SK-MEL-5 (cell line): ENCODE data around the gene NCCRP1. TPM values are rescaled to one million over a fixed set of nuclear protein-coding genes. Genes with fewer than 3 reads are reported as not detected.

Source experiments
- DNase-seq: peaks from one replicate; pipeline ENCODE4 v3.0.0-alpha.2; 2016; ENCODE audit warnings: low read depth, low spot score
- in situ Hi-C: cut with HindIII; loops from 2 replicates; pipeline ENCODE4 v1.10.0; 2016; ENCODE audit warnings: low sequenced_read_pairs, high pct_unique_total_duplicates, low pct_unique_long_range_greater_than_20kb
- total RNA-seq: library from RNA; depleted of rRNA; stranded (reverse); fragments of >200 nt; shearing (Covaris generic); gene quantifications from 2 replicates; pipeline ENCODE4 v1.2.3, GENCODE V29; 2014

The NCCRP1 gene
- total RNA-seq, 1 experiment from 2014 or later, result 0.21 TPM

GRCh38 chr19:39160889-39161672 is 35.7 kb upstream of the NCCRP1 start:
- in situ Hi-C loops, result no loop called here
- no peak for DNase-seq

GRCh38 chr19:39162441-39163043 is 34.2 kb upstream of the NCCRP1 start:
- DNase-seq, result no peak
- in situ Hi-C loops, result no loop called here

GRCh38 chr19:39163621-39164020 is 33.1 kb upstream of the NCCRP1 start:
- in situ Hi-C loops, result no loop called here
- DNase-seq, result no peak

- in situ Hi-C loops, result no loop called here
- no peak for DNase-seq
These were observed 32.5 kb upstream of the NCCRP1 start for GRCh38 chr19:39164289-39164688.

GRCh38 chr19:39165857-39166256 is 30.9 kb upstream of the NCCRP1 start:
- in situ Hi-C loops, result no loop called here
- DNase-seq, result no peak

GRCh38 chr19:39166571-39167391 is 30.0 kb upstream of the NCCRP1 start:
- in situ Hi-C loops, result no loop called here

GRCh38 chr19:39167461-39168257 is 29.1 kb upstream of the NCCRP1 start:
- DNase-seq, result no peak
- in situ Hi-C loops, result no loop called here

More at GRCh38 chr19:39166571-39167391, 30.0 kb upstream of the NCCRP1 start:
- no peak for DNase-seq

- in situ Hi-C loops, result no loop called here
- DNase-seq, result no peak
These were observed 28.3 kb upstream of the NCCRP1 start for GRCh38 chr19:39168258-39169142.

- in situ Hi-C loops, result no loop called here
- no peak for DNase-seq
These were observed 27.5 kb upstream of the NCCRP1 start for GRCh38 chr19:39169143-39169810.

GRCh38 chr19:39170386-39171231 is 26.2 kb upstream of the NCCRP1 start:
- DNase-seq, result no peak
- in situ Hi-C loops, result no loop called here

GRCh38 chr19:39171479-39172465 is 25.0 kb upstream of the NCCRP1 start:
- in situ Hi-C loops, result no loop called here
- DNase-seq, result no peak

GRCh38 chr19:39172700-39173501 is 23.9 kb upstream of the NCCRP1 start:
- in situ Hi-C loops, result no loop called here
- no peak for DNase-seq

GRCh38 chr19:39173502-39173991 is 23.2 kb upstream of the NCCRP1 start:
- no peak for DNase-seq
- in situ Hi-C loops, result no loop called here

- DNase-seq, result no peak
- in situ Hi-C loops, result no loop called here
These were observed 22.6 kb upstream of the NCCRP1 start for GRCh38 chr19:39174142-39174541.
